GM18867 (cell line): Measurements from ENCODE around the gene SFT2D1.

Source experiments
- ATAC-seq: cut with Tn5 transposase; IDR thresholded peaks from one replicate; pipeline ENCODE4 v1.9.1; 2021; ENCODE audit warnings: mild to moderate bottlenecking, moderate library complexity; ENCODE audit not compliant: unreplicated experiment

SFT2D1 gene

GRCh38 chr6:166335378-166336302 is 6.7 kb downstream of the SFT2D1 start:
- ATAC-seq = peak; percentile 46

- no peak for ATAC-seq
Observed at GRCh38 chr6:166334878-166335277, 7.5 kb downstream of the SFT2D1 start.

- peak; percentile 68 for ATAC-seq
Observed at GRCh38 chr6:166333172-166333995, 9.0 kb downstream of the SFT2D1 start.

GRCh38 chr6:166331503-166332415 is 10.6 kb downstream of the SFT2D1 start:
- ATAC-seq = no peak

DNA sequence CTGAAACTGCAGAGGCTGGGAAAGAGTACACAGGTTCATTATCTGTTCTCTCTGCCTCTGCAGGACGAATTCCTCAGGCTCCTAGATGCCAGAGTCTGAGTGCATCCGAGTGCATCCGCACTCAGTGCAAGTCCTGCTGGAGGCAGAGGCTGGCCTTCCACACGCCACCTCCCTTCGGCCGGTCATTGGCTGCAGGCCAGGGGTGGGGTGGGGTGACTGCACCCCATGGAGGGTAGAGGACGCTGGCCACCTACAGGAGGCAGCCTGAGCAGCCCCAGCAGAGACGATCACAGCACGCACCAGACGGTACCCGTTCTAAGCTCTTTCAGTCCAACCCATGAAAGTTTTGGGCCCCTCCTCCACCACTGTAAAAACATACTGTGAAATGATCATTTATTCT is 11.7 kb downstream of the SFT2D1 start:
- ATAC-seq = no peak

- ATAC-seq = peak; percentile 96
Observed at GRCh38 chr6:166325383-166326042, 16.8 kb downstream of the SFT2D1 start.

DNA sequence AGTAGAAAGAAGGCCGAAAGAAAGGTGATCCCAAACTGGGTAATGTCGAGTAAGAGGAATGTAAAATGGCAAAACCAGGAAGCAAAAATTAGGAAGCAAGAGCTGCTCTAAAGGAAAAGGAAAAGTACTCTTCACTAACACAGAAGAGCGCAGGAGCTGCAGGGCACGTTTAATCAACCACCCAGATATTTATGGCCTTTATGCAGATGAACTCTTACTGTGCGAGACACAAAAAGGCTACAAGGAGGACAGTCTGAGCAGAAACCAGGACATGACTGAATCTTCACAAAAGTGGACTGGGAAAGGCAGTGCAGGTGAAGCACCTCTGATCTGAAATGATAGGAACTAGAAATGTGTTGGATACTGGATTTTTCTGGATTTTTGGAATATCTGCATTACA is 18.9 kb downstream of the SFT2D1 start:
- ATAC-seq = no peak

GRCh38 chr6:166318649-166319600 is 23.4 kb downstream of the SFT2D1 start:
- no peak for ATAC-seq

DNA sequence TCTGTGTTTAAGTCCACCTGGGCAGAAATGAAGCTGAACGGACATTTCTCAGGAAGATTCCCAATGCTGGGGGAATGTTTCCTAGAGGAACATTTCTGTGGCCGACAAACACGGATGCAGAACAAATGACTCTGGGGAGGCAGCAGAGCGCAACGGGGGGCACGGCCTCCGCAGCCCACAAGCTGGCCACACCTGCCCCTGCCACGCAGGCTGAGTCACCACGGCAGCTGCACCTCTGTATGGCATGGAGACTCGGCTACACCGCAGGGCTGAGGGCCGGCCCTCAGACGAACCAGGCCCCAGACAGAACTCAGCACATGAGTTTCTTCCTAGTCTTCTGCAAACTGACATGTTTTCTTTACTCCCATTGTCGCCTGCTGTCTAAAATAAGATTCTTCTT is 24.1 kb downstream of the SFT2D1 start:
- no peak for ATAC-seq

GRCh38 chr6:166317261-166318212 is 24.8 kb downstream of the SFT2D1 start:
- no peak for ATAC-seq

DNA sequence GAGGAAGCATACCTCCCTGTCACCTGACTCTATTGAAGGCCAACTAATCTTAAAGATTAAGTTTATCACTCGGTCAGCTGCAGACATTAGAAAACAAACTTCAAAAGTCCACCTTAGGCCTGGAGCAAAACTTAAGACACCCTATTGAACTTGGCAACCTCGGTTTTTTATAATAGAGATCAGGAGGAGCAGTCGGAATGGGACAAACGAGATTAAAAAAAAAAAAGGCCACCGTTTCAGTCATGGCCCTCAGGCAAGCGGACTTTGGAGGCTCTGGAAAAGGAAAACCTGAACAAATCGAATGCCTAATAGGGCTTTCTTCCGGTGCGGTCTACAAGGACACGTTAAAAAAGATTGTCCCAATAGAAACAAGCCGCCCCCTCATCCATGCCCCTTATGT is 26.9 kb downstream of the SFT2D1 start:
- ATAC-seq = no peak

- ATAC-seq = no peak
Observed at GRCh38 chr6:166314454-166314853, 27.9 kb downstream of the SFT2D1 start.

DNA sequence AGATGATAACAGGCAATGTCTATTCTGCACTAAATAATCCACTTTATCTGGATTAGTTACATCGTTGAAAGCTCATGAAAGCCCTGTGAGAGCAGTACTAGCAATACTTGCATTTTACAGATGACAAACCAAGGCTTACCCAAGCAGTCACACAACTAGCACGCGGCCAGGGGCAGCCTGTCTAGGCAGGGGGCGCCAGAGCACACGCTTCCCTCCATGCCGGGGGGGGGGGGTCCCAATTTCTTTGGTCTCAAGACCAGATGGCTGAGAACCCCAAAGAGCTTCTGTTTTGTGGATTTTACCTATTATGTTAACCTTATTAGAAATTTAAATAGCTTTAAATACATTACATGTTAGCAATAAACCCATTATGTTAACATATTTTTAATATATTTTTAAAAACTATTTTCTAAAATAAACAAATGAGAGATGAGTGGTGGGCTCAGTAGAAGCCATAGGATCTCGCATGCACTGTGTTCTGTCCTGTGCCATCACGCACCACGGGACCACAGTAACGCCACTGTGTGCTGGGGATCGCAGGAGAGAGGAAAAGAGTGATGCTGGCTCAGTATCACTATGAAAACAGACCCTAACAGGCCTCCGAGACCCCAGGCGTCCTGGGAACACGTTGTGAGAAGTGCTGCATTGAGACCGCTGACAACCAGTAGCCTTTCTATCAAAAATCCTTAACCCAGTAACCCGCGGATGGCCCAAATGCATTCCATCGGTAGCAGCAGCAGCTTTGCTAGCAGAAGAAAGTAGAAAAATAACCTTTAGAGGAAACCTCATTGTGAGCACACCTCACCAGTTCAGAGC is 28.9 kb downstream of the SFT2D1 start:
- peak; percentile 85 for ATAC-seq

GRCh38 chr6:166312832-166313231 is 29.5 kb downstream of the SFT2D1 start:
- no peak for ATAC-seq

DNA sequence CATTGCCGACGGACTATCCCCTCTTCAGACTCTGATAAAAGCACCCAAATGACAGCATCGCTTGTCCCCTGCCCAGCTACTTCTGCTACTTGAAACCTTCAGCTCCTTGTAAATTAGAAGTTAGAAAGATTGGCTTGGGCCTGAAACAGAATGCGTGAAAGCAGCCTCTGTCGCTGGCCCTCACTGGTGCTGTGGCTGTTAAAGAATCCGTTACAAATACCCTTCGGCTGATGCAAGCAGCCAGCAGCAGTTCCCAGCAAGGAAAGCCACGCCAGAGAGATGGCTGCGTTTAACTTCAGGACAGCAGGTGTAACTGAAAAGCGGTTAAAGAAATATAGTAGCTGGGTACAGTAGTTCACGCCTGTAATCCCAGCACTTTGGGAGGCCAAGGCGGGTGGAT is 31.7 kb downstream of the SFT2D1 start:
- ATAC-seq = no peak

DNA sequence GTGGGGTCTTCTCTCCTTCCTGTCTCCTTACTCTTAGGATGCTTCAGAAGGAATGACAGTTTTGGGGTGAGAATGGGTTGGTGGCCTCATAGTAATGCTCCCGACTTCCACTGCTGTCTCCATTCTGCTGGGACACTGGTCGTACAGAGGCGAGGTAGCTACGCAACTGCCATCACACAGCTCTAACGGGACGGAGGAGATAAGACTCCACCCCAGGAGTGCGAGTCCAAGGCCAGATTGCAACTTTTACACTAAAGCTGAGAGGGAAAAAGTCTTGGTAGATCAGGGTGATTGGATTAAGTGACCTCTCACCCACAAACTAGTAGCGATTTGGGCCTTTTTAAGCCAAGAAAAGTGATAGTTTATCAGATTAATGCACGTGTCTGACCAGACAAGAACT is 32.4 kb downstream of the SFT2D1 start:
- ATAC-seq = no peak
